Measurements from ENCODE around the gene COL6A1.
"Not testable (repeated sequence)": the region's sequence is repeated elsewhere in the genome, so short reads cannot be mapped to it uniquely, and the experiment has no call there.

Gene COL6A1

GRCh38 chr21:45970674-45971615 lies 10.6 kb upstream of the COL6A1 start:
- DNase-seq, result peak; percentile 37

DNA sequence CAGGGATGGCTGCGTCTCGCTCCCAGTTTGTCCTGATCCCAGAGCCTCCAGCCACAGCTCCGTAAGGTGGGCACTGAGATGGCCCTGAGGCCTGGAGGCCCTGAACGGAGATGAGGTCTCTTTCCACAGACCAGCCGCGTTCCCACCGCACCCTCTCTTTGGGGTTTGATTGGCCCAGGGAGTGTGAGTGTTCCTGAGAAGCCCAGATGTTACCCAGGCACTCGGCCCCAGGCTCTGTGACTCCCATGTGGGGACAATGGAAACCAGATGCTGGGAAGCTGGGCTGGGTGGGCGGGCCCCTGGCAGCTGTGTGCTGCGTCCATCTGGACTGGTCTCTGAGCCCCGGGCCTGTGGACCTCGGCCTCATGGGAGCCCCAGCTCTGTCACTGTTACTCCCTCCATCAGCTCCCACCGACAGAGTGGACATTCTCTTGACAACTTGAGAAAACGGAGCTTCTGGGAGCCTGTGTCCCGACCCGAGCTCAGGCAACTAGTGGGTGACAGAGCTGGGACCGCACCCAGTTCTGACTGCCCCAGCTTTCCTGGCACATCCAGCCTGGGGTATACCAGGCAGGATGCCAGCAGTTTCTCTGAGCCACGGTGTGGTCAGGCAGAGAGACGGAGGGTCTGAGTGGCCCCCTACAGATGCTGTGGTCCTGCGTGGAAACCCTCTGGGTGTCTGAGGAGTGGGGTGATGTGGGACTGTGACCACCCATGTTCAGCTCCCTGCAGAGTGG lies 9.8 kb upstream of the COL6A1 start:
- no peak for DNase-seq

GRCh38 chr21:45972353-45972715 lies 9.2 kb upstream of the COL6A1 start:
- DNase-seq, result no peak

GRCh38 chr21:45972716-45973474 lies 8.7 kb upstream of the COL6A1 start:
- no peak for DNase-seq

DNA sequence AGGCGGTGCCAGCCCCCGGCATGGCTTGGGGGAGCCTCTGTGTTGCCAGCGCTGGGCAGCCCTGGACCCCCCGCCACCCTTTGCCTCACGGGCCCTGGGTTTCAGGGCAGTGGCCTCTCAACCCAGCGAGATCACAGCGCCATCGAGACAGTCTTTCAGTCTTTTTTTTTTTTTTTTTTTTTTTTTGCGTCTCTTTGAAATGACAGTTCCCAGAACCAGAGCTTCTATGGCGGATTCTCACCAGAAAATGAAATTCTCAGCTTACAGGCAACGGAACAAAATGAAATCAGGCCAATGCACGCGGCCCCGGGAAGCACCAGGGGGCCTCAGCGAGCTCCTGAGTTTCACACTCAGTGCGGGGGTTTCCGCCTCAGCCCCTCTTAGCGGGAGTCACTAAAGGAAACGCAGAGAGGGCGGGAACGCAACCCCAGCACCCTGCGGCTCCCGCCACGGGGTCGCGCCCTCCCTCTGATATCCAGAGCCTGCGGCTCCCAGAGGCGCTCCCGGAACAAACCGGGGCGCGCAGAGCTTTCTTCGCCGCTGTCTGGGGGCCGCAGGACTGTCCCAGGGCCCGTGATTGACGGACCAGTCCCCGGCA lies 8.0 kb upstream of the COL6A1 start:
- peak; percentile 76 for DNase-seq

- no peak for DNase-seq
Measured at GRCh38 chr21:45974073-45975019, 7.2 kb upstream of the COL6A1 start.

- no peak for DNase-seq
Measured at GRCh38 chr21:45975020-45975666, 6.4 kb upstream of the COL6A1 start.

GRCh38 chr21:45975667-45976409 lies 5.7 kb upstream of the COL6A1 start:
- DNase-seq, result not testable (repeated sequence)

GRCh38 chr21:45976701-45977311 lies 4.8 kb upstream of the COL6A1 start:
- DNase-seq, result no peak

GRCh38 chr21:45977396-45977795 lies 4.2 kb upstream of the COL6A1 start:
- DNase-seq, result no peak

- no peak for DNase-seq
Measured at GRCh38 chr21:45979141-45979631, 2.4 kb upstream of the COL6A1 start.

DNA sequence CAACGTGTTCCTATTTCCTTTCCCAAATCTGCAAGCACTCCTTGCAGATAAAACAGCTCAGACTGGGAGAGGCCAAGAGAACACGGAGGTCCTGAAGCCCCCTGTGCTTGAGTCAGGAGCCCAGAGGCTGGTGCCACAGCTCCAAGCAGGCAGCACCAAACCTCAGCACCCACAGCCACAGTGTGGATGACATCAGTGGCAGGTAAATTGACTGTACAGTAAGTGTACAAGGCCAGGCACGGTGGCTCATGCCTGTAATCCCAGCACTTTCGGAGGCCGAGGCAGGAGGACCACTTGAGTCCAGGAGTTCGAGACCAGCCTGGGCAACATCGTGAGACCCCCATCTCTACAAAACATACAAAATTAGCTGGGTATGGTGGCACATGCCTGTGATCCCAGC lies 1.9 kb upstream of the COL6A1 start:
- DNase-seq, result no peak

- no peak for DNase-seq
Measured at GRCh38 chr21:45980271-45980670, 1.3 kb upstream of the COL6A1 start.

DNA sequence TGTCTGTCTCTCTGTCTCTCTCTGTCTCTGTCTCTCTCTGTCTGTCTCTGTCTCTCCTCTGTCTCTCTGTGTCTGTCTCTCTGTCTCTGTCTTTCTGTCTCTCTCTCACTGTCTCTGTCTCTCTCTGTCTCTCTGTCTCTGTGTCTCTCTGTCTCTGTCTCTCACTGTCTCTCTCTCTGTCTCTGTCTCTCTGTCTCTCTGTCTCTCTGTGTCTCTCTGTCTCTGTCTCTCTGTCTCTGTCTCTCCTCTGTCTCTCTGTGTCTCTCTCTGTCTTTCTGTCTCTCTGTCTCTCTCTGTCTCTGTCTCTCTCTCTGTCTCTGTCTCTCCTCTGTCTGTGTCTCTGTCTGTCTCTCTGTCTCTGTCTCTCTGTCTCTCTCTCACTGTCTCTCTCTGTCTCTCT lies 873 bp upstream of the COL6A1 start:
- no peak for DNase-seq

- DNase-seq, result no peak
Measured at GRCh38 chr21:45982092-45982757, 655 bp downstream of the COL6A1 start.

GRCh38 chr21:45982758-45983648 lies 1.4 kb downstream of the COL6A1 start:
- DNase-seq, result no peak

GRCh38 chr21:45983649-45983965 lies 2.0 kb downstream of the COL6A1 start:
- no peak for DNase-seq

DNA sequence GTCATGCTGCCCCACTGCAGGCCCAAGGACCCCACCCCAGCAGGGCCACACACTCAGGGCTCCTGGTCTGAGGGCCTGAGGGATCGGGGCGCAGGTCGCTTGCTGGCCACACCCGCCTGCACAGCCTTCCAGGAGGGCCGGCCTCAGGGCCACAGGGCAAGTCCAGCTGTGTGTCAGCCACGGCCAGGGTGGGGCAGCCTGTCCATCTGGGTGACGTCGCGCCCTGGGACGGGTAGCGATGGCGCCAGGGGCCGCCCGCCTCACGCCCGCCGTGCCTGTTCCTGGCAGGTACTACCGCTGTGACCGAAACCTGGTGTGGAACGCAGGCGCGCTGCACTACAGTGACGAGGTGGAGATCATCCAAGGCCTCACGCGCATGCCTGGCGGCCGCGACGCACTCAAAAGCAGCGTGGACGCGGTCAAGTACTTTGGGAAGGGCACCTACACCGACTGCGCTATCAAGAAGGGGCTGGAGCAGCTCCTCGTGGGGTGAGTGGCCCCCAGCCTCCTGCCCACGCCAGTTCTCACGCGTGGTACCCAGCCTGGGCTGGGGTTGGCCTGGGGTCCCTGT lies 2.5 kb downstream of the COL6A1 start:
- no peak for DNase-seq

Data from NCI-H1436 (cell line).